SK-N-SH treated with all-trans-retinoic acid at 6 μM for 48 hours (cell line): ENCODE measurements around the gene KIF7.

Experiments used
- ATAC-seq: fragments of 200-7000 bp; cut with Tn5 transposase; 3 replicates; pipeline ENCODE4 v1.9.1; 2020; ENCODE audit warnings: mild to moderate bottlenecking, moderate library complexity
- ARNTL ChIP-seq: fragments of 450-650 bp; formaldehyde crosslinking; IDR thresholded peaks from 2 replicates; pipeline ENCODE4 v1.5.0; 2020; ENCODE audit warnings: low read depth, mild to moderate bottlenecking, moderate library complexity, borderline replicate concordance
- BACH2 ChIP-seq: fragments of 250-450 bp; sonication (Bioruptor Pico); IDR thresholded peaks from 2 replicates; pipeline ENCODE4 v1.9.0; 2021; ENCODE audit warnings: mild to moderate bottlenecking, borderline replicate concordance
- CREB5 ChIP-seq: fragments of 250-450 bp; sonication (Bioruptor Pico); IDR thresholded peaks from 2 replicates; pipeline ENCODE4 v1.5.1; 2020; ENCODE audit warnings: low read depth, mild to moderate bottlenecking, moderate library complexity
- CSDC2 ChIP-seq: fragments of 250-450 bp; sonication (Bioruptor Pico); IDR thresholded peaks from 2 replicates; pipeline ENCODE4 v1.5.0; 2020; ENCODE audit warnings: mild to moderate bottlenecking, moderate library complexity
- ESRRG ChIP-seq: fragments of 250-450 bp; sonication (Bioruptor Pico); IDR thresholded peaks from 2 replicates; pipeline ENCODE4 v1.6.1; 2021; ENCODE audit warnings: mild to moderate bottlenecking
- ISL1 ChIP-seq: fragments of 250-450 bp; sonication (Bioruptor Pico); IDR thresholded peaks from 2 replicates; pipeline ENCODE4 v2.1.2; 2022; ENCODE audit warnings: mild to moderate bottlenecking, moderate library complexity
- OSR1 ChIP-seq: fragments of 250-450 bp; sonication (Bioruptor Pico); IDR thresholded peaks from 2 replicates; pipeline ENCODE4 v1.8.0; 2022; ENCODE audit warnings: moderate library complexity, mild to moderate bottlenecking, inconsistent platforms
- PPARA ChIP-seq: fragments of 250-450 bp; sonication (Bioruptor Pico); IDR thresholded peaks from 2 replicates; pipeline ENCODE4 v1.5.0; 2020; ENCODE audit warnings: mild to moderate bottlenecking, borderline replicate concordance
- SNAI2 ChIP-seq: fragments of 250-450 bp; sonication (Bioruptor Pico); IDR thresholded peaks from 2 replicates; pipeline ENCODE4 v1.5.0; 2020; ENCODE audit warnings: mild to moderate bottlenecking, moderate library complexity
- TCF4 ChIP-seq: fragments of 250-450 bp; sonication (Bioruptor Pico); IDR thresholded peaks from 2 replicates; pipeline ENCODE4 v1.8.0; 2021; ENCODE audit warnings: mild to moderate bottlenecking, moderate library complexity, borderline replicate concordance
- TOX ChIP-seq: fragments of 250-450 bp; sonication (Bioruptor Pico); IDR thresholded peaks from 2 replicates; pipeline ENCODE4 v1.8.0; 2021; ENCODE audit warnings: mild to moderate bottlenecking, moderate library complexity, borderline replicate concordance
- ZC3H10 ChIP-seq: fragments of 250-450 bp; sonication (Bioruptor Pico); IDR thresholded peaks from 2 replicates; pipeline ENCODE4 v1.5.1; 2021; ENCODE audit warnings: mild to moderate bottlenecking, moderate library complexity
- ZFP3 ChIP-seq: fragments of 250-450 bp; sonication (Bioruptor Pico); IDR thresholded peaks from 2 replicates; pipeline ENCODE4 v1.5.0; 2020; ENCODE audit warnings: mild to moderate bottlenecking, moderate library complexity
- ZFP30 ChIP-seq: fragments of 450-650 bp; formaldehyde crosslinking; IDR thresholded peaks from 2 replicates; pipeline ENCODE4 v1.5.0; 2022; ENCODE audit warnings: mild to moderate bottlenecking, moderate library complexity
- ZNF565 ChIP-seq: fragments of 450-650 bp; formaldehyde crosslinking; conservative IDR thresholded peaks from 2 replicates; pipeline ENCODE4 v1.5.0; 2020; ENCODE audit warnings: low read depth, mild to moderate bottlenecking, moderate library complexity
- ZNF70 ChIP-seq: fragments of 450-650 bp; formaldehyde crosslinking; IDR thresholded peaks from 2 replicates; pipeline ENCODE4 v1.5.0; 2020; ENCODE audit warnings: mild to moderate bottlenecking, moderate library complexity
- ZNF8 ChIP-seq: fragments of 450-650 bp; formaldehyde crosslinking; IDR thresholded peaks from 2 replicates; pipeline ENCODE4 v1.5.0; 2020; ENCODE audit warnings: mild to moderate bottlenecking, moderate library complexity
- TF ChIP-seq, protein P1 (sequence below): fragments of 250-450 bp; sonication (Bioruptor Pico); IDR thresholded peaks from 2 replicates; pipeline ENCODE4 v1.5.1; 2021; ENCODE audit warnings: mild to moderate bottlenecking, moderate library complexity
- TF ChIP-seq, protein P2 (sequence below): fragments of 250-450 bp; sonication (Bioruptor Pico); IDR thresholded peaks from 2 replicates; pipeline ENCODE4 v1.8.0; 2020; ENCODE audit warnings: mild to moderate bottlenecking, moderate library complexity, borderline replicate concordance
- TF ChIP-seq, protein P3 (sequence below): fragments of 250-450 bp; sonication (Bioruptor Pico); IDR thresholded peaks from 2 replicates; pipeline ENCODE4 v1.8.0; 2021; ENCODE audit warnings: low read depth, mild to moderate bottlenecking, moderate library complexity, borderline replicate concordance

Gene KIF7

GRCh38 chr15:89665449-89666181 lies 10.3 kb upstream of the KIF7 start:
- peak; percentile 25 for ATAC-seq
- no peak for TF ChIP-seq ZFP3 (CRISPR knock-in tag)
- TF ChIP-seq OSR1 (CRISPR knock-in tag): no peak
- no peak for TF ChIP-seq TOX
- TF ChIP-seq ARNTL (CRISPR knock-in tag): no peak
- no peak for TF ChIP-seq SNAI2 (CRISPR knock-in tag)
- TF ChIP-seq ZNF70: no peak
- TF ChIP-seq TCF4 (CRISPR knock-in tag): no peak
- TF ChIP-seq CSDC2 (CRISPR knock-in tag): no peak
- TF ChIP-seq PPARA (CRISPR knock-in tag): no peak
- TF ChIP-seq BACH2: no peak
- no peak for TF ChIP-seq ISL1 (CRISPR knock-in tag)
- TF ChIP-seq, protein P1, sequence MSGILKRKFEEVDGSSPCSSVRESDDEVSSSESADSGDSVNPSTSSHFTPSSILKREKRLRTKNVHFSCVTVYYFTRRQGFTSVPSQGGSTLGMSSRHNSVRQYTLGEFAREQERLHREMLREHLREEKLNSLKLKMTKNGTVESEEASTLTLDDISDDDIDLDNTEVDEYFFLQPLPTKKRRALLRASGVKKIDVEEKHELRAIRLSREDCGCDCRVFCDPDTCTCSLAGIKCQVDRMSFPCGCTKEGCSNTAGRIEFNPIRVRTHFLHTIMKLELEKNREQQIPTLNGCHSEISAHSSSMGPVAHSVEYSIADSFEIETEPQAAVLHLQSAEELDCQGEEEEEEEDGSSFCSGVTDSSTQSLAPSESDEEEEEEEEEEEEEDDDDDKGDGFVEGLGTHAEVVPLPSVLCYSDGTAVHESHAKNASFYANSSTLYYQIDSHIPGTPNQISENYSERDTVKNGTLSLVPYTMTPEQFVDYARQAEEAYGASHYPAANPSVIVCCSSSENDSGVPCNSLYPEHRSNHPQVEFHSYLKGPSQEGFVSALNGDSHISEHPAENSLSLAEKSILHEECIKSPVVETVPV (CRISPR knock-in tag): no peak
- TF ChIP-seq, protein P2, sequence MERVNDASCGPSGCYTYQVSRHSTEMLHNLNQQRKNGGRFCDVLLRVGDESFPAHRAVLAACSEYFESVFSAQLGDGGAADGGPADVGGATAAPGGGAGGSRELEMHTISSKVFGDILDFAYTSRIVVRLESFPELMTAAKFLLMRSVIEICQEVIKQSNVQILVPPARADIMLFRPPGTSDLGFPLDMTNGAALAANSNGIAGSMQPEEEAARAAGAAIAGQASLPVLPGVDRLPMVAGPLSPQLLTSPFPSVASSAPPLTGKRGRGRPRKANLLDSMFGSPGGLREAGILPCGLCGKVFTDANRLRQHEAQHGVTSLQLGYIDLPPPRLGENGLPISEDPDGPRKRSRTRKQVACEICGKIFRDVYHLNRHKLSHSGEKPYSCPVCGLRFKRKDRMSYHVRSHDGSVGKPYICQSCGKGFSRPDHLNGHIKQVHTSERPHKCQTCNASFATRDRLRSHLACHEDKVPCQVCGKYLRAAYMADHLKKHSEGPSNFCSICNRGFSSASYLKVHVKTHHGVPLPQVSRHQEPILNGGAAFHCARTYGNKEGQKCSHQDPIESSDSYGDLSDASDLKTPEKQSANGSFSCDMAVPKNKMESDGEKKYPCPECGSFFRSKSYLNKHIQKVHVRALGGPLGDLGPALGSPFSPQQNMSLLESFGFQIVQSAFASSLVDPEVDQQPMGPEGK (CRISPR knock-in tag): no peak
- TF ChIP-seq ZNF565 (CRISPR knock-in tag): no peak

- TF ChIP-seq ISL1 (CRISPR knock-in tag) (no peak), BACH2 (no peak), OSR1 (CRISPR knock-in tag) (no peak), ZNF565 (CRISPR knock-in tag) (no peak), ZNF8 (CRISPR knock-in tag) (no peak), ZFP30 (CRISPR knock-in tag) (no peak), ZC3H10 (CRISPR knock-in tag) (no peak), ZNF70 (no peak), CSDC2 (CRISPR knock-in tag) (no peak), SNAI2 (CRISPR knock-in tag) (no peak), ZFP3 (CRISPR knock-in tag) (no peak), PPARA (CRISPR knock-in tag) (no peak), ESRRG (no peak), CREB5 (no peak), TOX (no peak), ARNTL (CRISPR knock-in tag) (no peak)
- TF ChIP-seq, protein P1 (CRISPR knock-in tag): no peak
- TF ChIP-seq, protein P3, sequence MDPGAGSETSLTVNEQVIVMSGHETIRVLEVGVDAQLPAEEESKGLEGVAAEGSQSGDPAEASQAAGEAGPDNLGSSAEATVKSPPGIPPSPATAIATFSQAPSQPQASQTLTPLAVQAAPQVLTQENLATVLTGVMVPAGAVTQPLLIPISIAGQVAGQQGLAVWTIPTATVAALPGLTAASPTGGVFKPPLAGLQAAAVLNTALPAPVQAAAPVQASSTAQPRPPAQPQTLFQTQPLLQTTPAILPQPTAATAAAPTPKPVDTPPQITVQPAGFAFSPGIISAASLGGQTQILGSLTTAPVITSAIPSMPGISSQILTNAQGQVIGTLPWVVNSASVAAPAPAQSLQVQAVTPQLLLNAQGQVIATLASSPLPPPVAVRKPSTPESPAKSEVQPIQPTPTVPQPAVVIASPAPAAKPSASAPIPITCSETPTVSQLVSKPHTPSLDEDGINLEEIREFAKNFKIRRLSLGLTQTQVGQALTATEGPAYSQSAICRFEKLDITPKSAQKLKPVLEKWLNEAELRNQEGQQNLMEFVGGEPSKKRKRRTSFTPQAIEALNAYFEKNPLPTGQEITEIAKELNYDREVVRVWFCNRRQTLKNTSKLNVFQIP (CRISPR knock-in tag): no peak
These were observed 9.4 kb upstream of the KIF7 start for GRCh38 chr15:89664441-89665350.

More at GRCh38 chr15:89664441-89665350, 9.4 kb upstream of the KIF7 start:
- no peak for ATAC-seq
